GM18868 (cell line): ENCODE measurements around the gene WNT5A.
"Not testable (repeated sequence)": the region's sequence is repeated elsewhere in the genome, so short reads cannot be mapped to it uniquely, and the experiment has no call there.

Experiments used
- ATAC-seq: cut with Tn5 transposase; IDR thresholded peaks from one replicate; pipeline ENCODE4 v1.9.1; 2021; ENCODE audit warnings: mild to moderate bottlenecking, moderate library complexity; ENCODE audit not compliant: unreplicated experiment

Gene WNT5A

DNA sequence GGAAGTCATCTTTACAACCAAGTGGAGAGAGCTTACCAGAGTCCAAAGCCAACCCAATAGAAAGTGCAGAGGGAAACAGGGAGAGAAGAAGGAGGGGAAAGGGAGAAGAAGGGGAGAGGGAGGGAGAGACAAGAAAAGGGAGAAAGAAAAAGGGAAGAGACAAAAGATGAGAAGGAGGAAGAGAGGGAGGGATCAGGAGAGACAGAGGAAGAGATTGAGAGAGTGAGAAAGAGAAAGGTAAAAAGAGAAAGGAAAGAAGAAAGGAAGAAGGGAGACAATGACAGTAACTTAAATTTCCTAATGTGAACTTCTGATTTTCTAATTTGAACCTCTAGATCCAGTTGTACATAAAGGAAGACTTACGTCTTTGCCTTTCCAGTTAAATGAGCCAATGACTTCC lies 20.7 kb upstream of the WNT5A start:
- no peak for ATAC-seq

DNA sequence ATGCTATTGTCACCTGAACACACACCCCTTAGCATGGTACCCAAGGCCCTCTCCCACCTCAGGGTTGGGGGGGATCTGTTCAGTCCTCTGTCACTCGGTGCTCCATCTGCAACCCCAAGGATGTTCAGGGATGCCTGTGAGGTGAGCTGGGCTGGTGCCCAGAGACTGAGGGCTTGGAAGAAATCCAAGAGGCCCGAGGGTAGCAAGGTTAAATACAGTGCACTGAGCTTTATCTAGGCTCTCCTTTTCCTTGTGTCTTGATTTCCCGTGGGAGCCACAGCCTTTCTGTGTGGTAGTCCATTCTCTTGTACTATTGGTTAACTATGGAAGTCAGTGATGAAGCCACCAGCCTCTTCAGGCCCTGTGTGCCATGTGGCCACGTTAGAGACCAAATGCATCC lies 18.7 kb upstream of the WNT5A start:
- no peak for ATAC-seq

DNA sequence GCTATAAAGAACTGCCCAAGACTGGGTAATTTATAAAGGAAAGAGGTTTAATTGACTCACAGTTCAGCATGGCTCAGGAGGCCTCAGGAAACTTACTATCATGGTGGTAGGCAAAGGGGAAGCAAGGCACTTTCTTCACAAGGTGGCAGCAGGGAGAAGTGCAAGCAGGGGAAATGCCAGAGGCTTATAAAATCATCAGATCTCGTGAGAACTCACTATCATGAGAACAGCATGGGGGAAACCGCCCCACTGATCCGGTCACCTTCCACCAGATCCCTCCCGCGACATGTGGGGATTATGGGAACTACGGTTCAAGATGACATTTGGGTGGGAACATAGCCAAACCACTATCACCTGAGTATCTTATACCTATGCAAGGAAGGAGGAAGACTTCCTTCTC lies 18.0 kb upstream of the WNT5A start:
- ATAC-seq: not testable (repeated sequence)

DNA sequence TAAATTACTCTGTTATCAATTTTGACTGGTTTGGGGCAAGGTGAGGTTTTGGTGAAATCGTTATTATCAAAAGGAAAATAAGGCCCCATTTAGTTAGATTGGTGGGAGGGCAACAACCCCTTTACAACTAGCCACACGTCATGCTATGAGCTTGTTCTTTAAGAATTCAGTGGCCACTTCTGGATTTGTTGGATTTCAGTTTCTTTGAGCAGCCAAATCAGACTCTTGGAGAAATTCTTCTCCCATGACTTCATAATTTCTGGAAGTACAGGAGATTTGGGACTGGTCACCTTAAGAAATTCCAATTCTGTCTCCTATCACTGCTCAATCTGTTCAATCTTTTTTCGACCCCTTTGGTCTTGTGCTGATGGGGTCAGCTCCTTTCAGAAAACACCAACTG lies 14.8 kb upstream of the WNT5A start:
- no peak for ATAC-seq

DNA sequence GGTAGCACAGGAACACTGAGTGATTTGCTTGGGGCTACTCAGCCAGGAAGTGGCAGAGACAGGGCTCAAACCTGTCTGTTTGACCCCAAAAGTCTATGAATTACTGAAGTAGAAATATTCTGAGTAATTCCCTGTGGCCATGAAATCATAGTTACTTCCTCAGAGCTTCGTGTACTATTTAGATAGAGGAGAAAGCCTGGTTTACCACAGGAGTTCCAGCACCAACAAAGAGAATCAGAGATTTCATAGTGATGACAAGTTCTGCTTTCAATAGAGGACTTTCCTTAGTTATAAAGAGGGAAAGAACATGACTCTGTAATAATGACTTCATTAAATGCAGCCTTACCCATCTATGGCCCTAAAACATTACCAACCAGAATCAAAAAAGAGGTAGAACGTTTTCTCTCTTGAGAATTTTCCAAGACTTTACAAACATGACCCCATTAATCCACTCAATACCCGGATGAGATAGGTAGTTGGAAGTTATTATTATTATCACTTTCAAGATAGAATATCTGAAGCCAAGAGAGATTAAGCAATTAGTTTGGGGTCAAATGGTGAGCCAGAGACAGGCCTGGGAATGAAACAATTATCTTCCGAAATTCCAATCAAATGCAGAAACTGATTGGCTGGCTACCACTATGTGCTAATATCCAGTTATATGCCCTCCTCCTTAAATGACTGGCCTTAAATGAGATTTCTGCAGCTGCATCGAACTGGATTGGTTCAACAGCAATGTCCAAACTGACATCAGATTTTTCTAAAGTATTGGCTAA lies 13.6 kb upstream of the WNT5A start:
- ATAC-seq: no peak

DNA sequence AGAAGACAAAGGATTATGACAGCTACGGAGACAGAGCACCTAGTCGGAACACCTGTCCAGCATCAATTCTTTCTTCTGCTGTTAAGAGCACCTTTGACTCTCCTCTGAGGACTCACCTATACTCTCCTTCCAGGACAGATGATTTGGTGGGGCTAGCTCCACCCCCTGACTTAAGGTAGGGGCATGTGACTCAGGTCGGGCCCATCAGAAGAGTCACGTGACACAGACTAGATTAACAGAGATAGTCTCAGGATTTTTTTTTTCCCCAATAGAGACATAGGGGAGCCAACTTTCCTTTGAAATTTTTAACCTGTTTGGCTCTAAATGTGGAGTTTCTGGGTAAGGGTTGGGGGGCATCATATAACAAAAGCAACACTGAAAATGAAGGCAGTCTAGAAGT lies 11.4 kb upstream of the WNT5A start:
- no peak for ATAC-seq

DNA sequence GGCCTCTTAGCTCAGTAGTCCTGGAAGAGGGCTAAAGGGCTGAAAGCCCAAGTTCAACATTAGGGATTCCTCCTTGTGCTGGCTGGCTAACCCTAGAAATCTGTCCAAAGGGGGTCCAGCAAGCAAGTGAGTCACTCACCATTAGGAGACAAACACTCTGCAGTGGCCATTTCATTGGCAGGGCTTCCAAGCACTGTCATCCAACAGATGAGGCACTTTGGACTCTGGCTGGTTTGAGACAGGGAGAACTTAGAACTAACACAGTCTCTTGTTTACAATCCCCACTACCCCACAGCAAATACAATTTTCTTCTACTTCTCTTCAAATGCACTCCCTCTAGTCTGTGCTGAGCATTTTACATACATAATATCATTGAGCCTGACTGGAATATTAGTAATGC lies 10.1 kb upstream of the WNT5A start:
- no peak for ATAC-seq

DNA sequence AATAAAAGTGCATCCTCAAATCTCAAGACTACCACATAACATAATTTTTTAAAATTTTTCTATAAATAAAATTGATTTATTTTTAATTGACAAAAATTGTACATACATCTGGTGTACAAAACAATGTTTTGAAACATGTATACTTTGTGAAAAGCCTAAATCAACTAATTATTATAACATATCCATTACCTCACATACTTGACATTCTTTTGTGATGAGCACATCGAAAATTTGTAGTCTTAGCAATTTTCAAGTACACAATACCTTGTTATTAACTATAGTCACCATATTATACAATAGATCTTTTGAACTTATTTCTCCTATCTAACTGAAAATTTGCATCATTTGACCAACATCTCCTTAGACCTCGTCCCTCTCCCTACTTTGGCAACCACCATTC lies 7.9 kb upstream of the WNT5A start:
- no peak for ATAC-seq

DNA sequence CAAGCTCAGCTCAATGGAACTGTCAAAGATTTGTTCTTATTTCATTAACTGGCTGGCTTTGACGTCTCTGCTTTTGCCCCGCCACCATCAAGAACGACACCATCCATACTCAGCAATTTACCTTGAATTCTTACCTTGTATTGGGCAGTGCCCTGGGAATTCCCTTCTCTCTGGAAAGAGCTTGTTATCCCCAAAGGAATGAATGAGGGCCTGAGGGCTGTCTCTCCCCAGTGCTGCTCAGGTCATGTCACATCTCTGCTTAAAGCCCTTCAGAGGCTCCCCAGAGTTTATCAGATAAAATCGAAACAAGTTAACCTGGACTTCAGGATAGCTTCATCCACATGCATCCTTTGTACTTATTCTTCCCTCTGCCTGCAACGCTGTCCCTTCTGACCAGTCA lies 5.9 kb upstream of the WNT5A start:
- no peak for ATAC-seq

DNA sequence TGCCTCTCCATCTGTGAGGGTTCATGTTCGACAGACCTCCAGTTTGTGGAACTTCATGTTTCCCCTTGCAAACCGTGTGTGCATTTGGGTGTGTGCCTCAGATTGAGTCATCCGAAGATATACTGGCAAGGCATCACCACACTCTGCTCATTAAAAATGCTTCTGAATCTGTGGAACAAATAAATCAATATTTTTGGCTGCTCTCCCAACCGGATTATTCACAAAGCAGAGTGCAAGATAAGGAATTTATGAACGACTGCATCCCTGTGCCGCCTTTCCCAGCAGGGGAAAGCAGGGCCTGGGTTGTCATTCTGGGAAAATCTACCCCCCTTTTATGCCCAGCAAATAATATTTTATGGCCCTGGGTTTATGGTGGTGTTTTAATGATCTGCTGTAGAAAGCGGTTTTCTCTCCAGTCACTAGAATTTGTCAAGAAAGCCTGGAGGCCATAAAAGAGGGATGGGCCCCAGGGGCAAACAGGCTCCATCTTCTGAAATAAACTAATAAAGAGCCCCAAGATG lies 4.2 kb upstream of the WNT5A start:
- ATAC-seq: no peak

DNA sequence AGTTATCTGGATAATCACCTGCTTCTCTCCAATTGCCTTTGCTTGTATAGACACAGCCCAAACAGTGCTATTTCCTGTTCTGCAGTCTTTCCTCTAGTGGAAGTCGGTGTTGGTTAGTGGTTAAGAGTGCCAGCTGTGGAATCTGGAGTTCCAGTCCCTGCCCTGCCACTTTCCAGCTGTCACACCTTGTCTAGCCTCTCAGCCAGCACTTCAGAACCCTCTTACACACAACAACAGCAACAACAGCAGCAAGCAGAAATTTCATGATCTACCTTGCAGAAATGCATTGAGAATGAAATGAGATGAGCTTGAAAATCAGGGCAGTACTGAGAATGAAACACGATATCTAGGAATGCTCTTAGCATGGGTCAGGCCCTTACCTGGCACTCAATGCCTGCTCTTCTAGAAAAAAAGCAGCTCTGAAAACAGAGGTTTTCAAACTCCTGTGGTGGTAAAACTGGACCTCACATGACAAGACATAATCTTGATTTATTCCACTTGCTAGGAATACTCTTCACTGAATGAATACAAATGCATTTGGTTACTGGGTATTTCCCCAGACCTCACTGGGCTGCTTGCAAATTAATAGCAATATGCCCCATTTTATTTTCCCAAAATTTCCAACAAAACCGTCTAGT lies 3.3 kb upstream of the WNT5A start:
- no peak for ATAC-seq

DNA sequence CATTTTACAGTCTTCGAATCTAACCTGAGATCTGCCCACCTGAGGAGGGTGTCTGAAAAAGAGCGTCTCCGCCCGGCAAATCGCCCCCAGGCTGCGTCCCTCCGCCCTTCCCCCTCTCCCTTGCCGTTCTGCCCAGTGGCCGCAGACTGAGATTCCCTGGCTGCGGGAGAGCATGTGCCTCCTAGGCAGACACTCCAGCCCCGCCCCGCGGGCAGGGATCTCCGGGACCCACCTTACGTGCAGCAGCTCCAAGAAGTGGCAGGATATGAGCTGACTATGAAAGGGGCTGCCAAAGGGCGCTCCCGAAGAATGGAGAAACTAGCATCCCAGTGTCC lies 2.7 kb upstream of the WNT5A start:
- ATAC-seq: no peak

DNA sequence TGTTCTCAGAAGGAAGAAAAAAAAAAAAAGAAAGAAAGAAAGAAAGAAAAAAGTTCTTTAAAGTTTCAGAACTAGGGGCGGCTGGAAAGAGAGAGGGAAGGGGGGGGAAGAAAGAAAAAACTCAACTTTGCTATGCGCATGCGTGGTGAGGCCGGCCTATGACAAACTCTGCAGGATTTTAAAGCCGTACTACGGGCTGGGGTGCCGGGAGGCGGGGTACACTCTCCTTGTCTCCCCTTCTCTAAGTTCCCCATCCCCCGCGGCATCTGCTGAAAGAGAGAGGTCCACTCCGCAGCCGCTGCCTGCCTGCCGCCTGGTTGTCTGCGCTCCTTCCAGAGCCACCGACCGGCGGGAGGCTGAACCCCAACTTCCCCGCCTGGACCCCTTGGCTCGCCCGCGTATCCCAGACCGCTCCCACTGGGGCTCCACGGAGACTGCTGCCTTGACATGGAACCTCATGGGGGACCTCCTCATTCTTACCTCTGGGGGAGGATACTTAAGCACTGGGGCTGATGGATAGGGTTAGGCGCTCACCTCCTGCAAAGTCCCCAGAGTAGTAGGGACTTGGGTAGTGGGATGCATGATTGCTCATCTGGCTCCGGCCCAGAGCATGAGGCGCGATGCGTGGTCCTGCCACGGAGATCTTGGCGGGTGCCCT lies 1.4 kb upstream of the WNT5A start:
- ATAC-seq: peak; percentile 39

DNA sequence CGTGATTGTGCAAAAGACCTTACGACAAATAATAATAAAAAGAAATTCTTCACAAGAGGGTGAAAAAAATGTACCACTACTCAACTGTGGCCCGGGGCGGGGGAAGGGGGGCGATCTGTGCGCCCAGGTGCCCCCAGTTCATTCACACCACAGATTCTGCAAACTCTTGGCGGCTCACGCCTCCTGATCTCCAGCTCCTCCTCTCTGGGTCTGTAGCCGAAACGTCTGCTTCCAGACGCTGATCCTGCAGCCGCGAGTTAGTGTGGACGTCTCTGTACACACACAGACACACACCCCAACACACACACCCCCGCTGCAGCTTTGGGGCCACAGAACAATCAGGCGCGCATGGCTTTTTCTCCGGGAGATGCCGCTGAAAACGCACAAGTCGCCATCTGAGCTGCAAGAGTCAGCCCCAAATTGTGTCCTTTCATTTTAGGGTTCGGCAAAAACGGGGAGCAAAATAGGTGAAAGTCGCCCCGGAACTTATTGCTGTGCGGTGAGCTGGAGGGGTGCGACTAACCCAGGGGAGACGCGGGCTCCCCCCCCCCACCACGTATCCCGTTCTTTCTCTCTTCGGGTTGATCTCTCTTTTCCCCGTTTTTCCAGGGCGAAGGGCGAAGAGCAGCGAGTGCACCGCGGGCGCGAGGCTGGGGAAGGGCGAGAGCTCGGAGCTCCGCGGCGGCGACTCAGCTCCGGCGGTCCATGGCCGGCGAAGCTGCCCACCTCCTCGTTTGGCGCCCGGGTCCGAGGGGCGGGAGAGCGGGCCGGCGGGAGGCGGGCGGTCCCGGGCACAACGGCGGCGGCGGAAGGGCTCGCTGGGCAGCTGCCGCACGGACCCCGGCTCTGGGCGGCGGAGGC lies 505 bp upstream of the WNT5A start:
- no peak for ATAC-seq

DNA sequence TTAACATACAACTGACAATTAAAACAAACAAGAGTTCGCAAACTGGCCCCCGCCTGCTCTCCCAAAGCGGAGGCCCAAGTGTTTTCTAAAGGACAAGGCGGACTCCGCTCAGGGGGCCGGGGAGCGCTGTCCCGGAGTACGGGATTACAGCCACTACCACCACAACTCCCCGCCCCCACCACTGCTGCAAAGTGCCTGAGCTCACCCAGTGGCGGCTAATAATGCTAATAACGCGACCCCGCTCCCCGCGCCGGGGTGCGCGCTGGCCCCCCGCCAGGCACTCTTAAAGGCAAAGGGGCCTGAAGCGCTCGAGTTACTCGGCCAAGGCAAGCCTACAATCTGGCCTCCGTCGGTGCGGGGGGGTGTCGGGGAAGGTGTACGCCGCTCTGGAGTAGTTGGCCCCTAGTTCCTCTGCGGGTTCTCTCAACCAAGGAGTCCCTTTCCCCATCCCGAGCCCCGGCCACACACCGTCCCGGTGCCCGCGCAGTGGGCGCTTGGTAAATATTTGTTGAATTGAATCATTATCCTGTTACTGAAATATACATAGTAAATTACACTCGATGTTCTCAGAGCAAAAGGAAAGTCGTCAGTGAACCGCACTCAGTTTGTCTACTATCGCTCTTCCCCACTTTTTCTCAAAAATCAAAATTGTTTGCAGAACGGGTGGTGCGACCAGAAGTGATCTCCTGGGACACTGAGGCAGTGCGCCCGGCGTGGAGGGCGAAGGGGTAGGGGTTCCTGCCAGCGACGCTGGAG lies 827 bp downstream of the WNT5A start:
- no peak for ATAC-seq

DNA sequence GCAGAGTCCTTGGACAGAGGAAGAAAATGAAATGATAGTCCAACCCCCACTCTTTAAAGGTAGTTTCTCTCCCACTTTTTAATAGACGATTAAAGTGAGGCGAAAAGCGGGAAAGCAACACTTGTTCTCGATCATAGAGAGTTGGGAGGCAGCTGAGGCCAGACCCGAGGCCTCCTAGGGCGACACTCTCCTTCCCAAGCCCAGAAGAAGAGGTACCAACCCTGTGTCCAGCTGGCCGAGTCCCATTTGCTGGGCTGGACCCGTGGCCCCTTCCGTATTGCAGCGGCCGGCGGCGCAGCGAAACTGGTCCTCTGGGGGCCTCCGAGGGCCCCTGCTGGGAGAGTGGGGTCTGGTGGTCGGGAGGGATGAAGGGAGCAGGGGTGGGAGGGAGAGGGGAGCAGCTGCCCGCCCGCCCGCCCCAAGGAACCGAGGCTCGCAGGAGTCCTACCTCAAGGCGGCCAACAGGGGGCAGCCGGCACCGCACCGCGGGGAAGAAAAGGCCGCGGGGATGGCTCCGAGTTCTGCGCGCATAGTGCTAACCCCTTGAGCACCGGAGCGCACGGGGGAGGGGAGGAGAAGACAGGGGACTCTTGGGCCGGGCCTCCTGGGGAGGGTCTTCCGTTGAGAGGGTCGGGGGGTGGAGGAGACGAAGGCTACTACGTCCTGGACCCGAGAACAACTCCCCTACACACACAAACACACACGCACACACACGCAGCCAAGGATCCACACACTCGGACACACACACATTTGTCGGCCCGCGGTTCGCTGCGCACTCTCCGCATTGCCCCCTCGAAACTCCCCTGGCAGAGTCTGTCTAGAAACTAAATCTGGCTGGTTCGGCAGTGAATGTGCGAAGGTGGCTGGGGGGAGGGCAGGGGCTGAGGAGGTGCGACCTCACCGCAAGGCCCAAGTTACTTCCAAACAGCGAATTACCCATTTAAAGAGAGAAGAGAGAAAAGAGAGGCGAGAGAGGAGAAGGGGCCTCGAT lies 2.0 kb downstream of the WNT5A start:
- ATAC-seq: peak; percentile 55

DNA sequence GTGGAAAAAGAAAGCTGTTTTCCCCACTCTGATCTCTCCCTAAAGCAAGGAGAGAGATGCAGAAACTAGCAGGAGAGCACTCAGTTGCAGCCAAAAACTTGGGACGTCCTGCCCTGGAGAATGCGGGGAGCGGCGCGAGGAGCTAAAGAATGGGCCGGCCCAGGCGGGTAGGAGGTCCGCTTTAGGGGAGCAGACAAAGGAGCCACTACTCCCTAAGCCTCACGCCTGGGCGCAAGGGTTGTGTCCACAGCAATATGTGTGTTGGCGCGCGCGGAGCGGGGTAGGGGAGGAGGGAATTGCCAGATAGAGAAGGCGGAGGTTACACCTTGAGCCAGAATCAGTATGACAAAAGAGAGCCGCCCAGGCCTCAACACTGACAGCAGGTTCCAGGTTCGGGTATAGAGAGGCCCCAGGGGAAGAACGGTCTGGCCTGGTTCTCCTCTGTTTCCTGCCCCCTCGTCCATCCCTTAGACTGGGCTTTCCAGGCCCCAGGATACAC lies 2.9 kb downstream of the WNT5A start:
- no peak for ATAC-seq

DNA sequence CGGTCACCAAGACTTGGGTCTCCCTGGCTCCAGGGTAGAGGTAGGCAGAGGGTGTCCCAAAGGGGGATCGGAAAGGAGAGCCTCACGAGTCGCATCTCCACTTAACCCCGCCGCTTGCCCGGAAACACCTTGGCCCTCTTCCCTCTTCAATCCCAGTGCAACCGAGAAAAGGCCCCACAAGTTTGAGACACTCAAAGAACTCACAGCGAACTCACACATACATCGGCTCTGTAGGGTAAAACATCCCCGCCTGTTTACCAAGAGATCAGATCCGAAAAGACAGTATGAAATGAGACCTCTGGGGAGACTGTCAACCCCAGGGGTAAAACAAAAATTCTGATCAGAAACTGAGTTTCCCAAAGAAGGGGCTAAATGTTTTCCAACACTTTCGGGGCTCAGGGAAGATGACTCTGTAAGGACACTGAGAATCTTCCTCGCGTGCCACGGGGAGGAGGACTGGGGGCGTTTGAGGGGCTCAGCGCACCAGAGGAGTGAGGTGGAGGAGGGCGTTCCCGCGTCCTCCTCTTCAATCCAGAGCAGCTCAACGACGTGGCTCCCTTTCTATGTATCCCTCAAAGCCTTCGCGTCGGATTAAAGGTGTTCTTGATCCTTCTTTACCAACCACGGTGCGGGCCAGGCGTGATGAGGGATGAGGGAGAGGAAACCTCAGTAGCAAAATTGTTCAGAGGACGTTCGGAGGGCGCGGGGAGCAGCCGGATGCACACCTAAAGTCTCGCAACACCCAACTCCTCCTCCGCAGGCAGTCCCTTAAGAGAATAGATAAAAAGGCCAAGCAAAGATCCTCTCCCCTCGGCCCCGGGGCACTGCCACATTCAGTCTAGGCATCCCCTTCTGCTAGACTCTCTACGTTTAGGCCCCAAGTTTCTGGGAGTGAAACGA lies 3.7 kb downstream of the WNT5A start:
- no peak for ATAC-seq
